GM21529 (cell line): ENCODE measurements around the gene ETNK1.

ENCODE experiments used
- ATAC-seq: cut with Tn5 transposase; IDR thresholded peaks from one replicate; pipeline ENCODE4 v1.9.1; 2021; ENCODE audit not compliant: unreplicated experiment

Gene ETNK1

GRCh38 chr12:22631863-22632463 is 7.0 kb downstream of the ETNK1 start:
- ATAC-seq: no peak

- ATAC-seq: no peak
Observed at GRCh38 chr12:22634883-22635282, 9.9 kb downstream of the ETNK1 start.

GRCh38 chr12:22635812-22636211 is 10.8 kb downstream of the ETNK1 start:
- no peak for ATAC-seq

DNA sequence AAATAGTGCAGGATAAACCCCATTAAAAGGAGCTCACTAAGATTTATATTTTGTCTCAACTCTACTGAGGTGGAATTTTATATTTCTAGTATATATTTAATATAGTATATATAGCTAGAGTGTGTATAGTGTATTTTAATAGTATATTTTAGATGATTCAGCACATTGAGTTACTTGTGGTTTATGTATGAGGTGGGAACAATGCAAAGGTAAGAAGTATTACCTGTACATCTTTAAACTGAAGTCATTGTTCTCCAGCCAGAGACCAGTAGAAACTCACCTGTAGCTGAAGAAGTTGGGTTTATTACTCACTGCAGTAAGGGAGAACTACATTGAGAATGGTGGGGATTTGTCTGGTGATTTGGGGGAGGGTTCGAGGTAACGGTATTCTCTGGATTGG is 15.9 kb downstream of the ETNK1 start:
- no peak for ATAC-seq

- ATAC-seq: no peak
Observed at GRCh38 chr12:22641353-22642053, 16.5 kb downstream of the ETNK1 start.

- no peak for ATAC-seq
Observed at GRCh38 chr12:22648668-22649067, 23.7 kb downstream of the ETNK1 start.

- ATAC-seq: no peak
Observed at GRCh38 chr12:22653075-22653474, 28.1 kb downstream of the ETNK1 start.

DNA sequence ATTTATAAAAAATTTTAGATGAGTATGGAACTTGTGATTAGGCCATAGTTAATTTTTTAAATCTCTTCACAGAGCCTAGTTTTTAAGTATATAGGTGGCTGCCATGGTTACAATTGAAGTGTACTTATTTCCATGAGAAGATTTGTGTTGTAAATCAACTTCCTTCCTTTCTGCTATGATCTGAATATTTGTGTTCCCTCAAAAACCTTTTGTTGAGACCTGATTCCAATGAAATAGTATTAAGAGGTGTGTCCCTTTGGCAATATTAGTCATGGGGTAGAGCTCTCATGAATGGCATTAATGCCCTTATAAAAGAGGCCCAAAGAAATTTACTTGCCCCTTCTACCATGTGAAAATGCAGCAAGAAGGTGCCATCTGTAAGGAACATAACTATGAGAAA is 28.8 kb downstream of the ETNK1 start:
- ATAC-seq: no peak

GRCh38 chr12:22656376-22656775 is 31.4 kb downstream of the ETNK1 start:
- ATAC-seq: no peak

DNA sequence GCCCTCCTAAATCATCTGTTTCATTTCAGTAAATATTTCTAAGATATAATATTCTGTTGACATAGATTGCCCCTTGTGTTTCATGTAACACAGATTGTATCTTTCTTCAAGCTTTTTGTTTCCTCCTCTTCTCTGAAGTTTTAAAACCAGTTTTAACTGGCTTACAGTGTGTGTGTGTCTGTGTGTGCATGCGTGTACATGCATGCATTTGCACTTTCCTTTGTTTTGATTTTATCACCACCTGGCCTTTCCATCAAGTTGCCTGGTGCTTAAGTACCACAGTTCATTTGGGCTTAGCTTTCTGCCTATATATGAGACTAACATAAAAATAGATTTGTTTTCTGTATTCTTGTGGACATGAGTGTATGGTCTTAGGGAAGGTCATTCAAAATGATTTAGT is 31.9 kb downstream of the ETNK1 start:
- ATAC-seq: no peak

- ATAC-seq: no peak
Observed at GRCh38 chr12:22657538-22657937, 32.6 kb downstream of the ETNK1 start.

GRCh38 chr12:22658214-22658613 is 33.2 kb downstream of the ETNK1 start:
- ATAC-seq: no peak

- no peak for ATAC-seq
Observed at GRCh38 chr12:22662356-22662755, 37.4 kb downstream of the ETNK1 start.

DNA sequence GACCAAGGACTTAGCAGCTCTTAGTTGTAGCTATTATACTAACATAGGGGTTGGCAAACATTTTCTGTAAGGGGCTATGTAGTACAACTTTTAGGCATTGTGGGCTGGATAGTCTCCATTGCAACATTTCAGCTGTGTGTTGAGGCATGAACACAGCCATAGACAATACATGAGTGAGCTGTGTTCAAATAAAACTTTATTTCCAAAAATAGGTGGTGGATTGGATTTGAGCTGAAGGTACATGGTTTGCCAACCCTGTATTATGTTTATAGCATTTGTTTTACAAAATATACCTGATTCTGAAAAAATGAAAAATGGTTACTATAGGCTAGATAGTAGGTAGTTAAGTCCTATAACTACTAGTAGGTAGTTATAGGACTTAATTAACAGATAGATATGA is 40.5 kb downstream of the ETNK1 start:
- no peak for ATAC-seq

DNA sequence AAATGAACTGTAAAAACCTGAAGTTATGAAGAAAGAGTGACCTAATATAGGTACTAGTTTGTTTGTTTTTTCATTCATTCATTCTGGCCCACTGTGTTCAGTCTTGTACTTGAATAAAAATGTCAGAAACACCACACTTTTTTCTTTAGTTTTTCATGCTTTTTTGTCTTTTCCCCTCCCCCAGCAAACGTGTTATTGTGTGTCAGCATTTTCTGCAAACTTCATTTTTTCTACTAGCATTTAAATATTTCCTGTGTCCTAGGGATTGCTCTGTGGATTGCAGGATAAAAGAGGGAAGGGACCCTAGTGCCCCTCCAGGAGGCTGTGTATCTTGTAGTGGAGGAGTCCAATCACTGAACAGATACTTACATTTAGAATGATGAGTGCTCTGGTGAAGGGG is 42.2 kb downstream of the ETNK1 start:
- no peak for ATAC-seq

DNA sequence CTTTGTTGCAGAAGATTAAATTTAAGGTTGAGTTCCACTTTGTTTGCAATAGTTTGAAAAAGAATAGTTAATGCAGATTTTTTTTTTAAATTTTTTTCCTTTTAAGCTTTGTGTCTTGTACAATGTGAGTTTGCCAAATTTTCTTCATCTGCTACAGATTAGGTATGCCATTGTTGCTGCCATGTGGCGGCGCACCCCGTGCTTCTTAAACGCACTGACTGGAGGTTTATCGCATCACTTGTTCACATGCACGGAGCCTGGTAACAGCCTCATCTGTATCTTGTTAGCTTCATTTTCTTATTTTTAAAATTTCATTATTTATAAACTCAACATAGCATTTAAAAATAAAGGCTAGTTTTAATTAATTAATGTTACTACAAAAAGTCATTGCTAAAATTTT is 43.5 kb downstream of the ETNK1 start:
- no peak for ATAC-seq

- ATAC-seq: no peak
Observed at GRCh38 chr12:22670762-22671161, 45.8 kb downstream of the ETNK1 start.

- ATAC-seq: no peak
Observed at GRCh38 chr12:22672951-22673350, 48.0 kb downstream of the ETNK1 start.

DNA sequence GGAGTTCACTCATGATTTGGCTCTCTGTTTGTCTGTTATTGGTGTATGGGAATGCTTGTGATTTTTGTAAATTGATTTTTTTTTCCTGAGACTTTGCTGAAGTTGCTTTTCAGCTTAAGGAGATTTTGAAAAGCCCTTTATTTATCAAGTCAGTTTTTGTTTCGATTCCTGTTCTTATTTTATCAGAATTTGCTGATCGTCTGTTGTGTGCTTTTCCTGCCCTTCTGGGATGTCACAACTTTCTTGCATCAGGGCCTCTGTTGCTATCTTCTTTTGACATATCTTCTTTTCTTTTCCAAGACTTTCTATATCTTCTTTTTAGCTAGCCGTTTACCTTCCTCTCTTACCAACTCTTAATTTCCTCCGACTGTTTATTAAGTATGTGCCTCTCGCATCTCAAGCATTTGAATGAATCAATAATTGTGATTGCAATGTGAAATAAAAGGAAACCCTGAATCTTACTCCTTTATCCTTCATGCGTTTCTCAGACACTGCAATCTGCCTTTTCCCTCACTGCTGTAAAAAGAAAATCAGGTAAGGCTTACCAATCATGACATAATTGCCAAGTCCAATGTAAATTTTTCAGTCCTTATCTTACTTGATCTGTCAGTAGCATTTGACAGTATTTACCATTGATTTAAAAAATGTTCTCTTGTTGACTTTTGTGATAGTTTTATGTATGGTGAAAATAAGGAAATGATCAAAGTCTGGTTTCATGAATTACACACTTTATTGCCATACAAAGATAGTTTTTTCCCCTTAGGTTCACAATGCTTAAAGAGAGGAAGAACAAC is 53.0 kb downstream of the ETNK1 start:
- no peak for ATAC-seq

DNA sequence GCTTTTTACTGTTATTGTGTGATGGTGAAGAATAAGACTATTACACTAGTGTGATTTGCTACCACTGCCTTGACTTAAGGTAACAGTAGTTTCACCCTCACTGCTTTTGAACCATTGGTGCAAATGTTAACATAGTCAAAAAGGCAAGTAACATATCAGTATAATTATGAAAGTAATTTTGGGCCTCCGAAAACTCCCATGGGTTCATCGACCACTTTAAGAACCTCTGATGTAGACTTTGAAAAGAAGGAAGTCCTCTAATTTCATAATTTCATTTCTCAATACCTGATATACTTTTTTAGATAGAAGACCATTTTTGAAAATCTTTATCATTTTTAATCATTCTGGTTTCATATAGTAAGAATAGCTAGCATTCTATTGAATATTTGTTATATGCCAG is 57.7 kb downstream of the ETNK1 start:
- peak; percentile 38 for ATAC-seq

DNA sequence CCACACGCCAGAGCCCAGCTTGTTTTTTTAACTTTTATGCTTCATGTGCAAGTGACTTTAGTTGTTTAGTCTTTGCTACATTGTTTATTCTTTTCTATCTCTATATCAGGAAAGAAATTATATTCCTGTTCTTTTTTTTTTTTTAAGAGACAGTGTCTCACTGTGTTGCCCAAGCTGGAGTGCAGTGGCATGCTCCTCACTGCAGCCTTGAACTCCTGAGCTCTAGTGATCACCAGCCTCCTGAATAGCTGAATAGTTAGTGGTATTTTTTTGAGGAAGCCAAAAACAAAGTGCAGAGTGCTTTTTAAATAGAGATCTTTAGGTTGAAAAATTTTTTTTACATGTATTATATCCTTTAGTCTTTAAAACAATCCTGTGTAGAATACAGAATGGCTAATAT is 58.2 kb downstream of the ETNK1 start:
- ATAC-seq: no peak
